GM18502 (cell line): ENCODE results near the gene AMMECR1.
"Not testable (repeated sequence)": the region's sequence is repeated elsewhere in the genome, so short reads cannot be mapped to it uniquely, and the experiment has no call there.

Experiments used
- ATAC-seq: cut with Tn5 transposase; IDR thresholded peaks from one replicate; pipeline ENCODE4 v1.9.1; 2021; ENCODE audit warnings: mild to moderate bottlenecking; ENCODE audit not compliant: unreplicated experiment, poor library complexity

The AMMECR1 gene

GRCh38 chrX:110175696-110176095, 142.2 kb downstream of the AMMECR1 start:
- ATAC-seq: no peak

DNA sequence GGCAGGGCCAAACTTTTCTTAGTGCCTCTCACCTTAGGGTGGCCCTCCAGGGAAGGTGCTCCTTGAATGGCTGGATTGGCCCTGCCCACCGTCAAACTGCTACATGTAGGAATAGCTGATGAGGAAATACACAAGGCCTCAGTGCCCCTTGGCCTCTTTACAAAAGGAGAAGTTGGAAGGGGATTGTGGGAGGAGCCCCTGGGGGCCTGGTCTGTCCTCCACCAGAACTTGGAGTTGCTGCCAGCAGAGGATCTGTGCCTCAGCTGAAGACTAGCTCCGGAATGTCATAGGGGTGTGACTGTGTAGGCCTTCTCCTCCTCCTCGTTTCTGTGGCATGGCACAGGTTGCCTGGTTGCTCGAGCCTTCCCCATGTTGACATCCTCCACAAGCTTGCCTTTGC, 142.7 kb downstream of the AMMECR1 start:
- ATAC-seq: no peak

GRCh38 chrX:110173192-110174175, 144.4 kb downstream of the AMMECR1 start:
- ATAC-seq: no peak

DNA sequence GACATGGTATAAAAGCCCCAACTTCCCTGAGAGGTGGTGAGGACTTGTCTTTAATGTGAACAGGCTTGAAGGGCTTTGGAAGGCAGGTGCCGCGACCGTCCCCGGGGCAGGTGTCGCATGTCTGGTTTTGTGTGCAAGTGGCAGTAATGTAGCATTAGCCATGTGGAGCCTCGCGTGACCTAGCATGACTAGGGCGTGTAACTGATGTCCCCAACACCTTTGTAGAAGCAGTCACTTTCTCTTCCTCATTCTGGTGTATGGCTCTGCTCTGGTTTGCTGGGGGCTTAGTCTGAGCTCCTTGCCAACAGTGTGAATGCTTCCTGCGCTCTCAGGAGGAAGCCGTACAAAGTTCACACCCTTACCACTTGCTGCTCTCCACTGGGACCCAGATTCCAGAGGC, 145.7 kb downstream of the AMMECR1 start:
- peak; percentile 97 for ATAC-seq

DNA sequence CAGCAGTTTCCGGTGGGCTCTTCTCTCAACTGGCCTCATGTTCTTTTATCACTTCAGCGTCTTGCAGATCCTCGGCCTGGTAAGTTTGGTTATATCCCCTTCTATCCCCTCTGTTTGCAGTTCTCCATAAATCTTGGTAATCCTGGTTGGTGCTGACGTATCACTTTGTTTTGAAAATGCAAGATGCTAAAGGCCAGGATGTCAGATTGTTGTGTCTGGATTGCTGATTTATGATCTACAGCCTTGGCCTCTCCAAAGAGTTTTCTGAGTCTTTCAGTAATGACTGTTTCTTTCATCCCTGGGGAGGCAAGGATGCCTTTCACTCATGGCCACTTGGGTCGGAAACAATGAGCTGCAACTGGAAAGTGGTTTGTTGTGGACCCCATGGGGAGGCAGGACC, 146.4 kb downstream of the AMMECR1 start:
- ATAC-seq: no peak

GRCh38 chrX:110170029-110170428, 147.9 kb downstream of the AMMECR1 start:
- no peak for ATAC-seq

- no peak for ATAC-seq
Observed at GRCh38 chrX:110168585-110168984, 149.3 kb downstream of the AMMECR1 start.

DNA sequence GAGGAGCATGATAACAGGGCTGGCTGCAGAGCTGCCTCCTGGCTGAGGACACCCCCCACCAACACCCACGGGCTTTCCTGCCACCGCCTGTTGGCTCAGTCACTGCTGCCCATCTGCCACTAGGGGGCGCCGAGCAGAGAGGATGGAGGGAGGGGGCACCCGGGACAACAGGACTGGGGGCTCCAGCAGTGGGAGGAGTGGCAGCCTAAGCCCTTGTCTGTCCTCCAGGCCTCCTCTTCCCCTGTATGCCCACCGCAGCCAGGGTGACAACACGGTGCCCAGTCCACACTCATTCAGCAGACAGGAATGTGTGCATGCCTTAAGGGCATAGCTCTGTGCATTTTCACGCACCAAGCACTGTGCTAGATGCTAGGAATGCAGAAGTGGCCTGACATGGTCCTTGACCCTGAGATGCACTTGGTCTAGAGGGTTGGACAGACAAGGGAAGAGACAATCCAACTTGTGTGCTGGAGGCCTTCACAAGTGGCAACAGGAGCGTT, 149.9 kb downstream of the AMMECR1 start:
- peak; percentile 31 for ATAC-seq

- ATAC-seq: no peak
Observed at GRCh38 chrX:110163488-110163887, 154.4 kb downstream of the AMMECR1 start.

DNA sequence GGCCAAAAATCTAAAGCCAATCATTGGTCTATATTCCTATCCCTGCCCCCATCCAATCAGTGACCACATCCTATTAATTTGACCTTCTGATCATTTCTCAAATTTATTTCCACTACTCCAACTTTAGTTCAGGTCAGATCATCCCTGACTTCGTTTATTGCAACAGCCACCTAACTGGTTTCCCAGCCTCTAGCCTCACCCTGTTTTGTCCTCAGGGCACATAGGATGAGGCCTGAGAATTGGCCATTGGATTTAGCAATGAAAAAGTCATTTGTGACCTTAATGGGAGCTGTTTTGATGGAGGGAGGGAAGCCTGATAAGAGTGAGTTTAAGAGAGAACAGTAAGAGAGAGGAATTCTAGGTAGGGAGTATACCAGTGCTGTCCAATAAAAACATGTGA, 155.0 kb downstream of the AMMECR1 start:
- no peak for ATAC-seq

DNA sequence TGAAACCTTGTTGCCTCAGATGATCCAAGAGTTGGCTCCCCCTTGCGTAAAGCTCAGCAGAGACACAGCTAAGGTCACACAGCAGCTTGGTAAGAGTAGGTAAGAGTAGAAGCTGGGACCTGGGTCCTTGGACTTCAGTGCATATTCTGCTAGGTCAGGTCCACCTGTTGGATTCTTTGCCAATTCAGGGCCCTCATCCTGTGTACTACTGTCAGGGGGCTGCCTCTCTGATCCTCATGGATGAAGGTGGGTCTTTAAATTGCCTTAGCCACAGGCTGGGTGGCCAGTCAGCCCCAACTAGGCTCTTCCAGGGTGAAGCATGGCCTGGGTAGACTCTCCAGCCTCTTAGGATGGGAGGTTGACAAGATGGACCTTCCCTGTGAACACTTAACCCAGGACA, 155.8 kb downstream of the AMMECR1 start:
- no peak for ATAC-seq

DNA sequence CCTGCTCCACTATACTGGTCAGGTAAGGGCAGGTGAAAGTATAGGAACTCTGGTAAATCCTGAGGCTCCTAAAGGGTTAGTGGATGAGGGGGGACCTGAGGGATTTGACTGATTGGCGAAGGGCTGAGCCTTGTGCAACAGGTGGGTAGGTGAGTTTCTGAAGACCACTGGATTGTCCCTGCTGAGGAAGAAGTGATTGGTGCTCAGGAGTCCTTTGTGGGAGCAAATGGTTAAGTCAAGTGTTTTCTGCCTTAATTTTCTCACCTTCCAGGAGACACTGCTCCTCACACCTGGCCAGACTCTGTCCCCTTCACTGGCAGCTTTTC, 156.6 kb downstream of the AMMECR1 start:
- no peak for ATAC-seq

DNA sequence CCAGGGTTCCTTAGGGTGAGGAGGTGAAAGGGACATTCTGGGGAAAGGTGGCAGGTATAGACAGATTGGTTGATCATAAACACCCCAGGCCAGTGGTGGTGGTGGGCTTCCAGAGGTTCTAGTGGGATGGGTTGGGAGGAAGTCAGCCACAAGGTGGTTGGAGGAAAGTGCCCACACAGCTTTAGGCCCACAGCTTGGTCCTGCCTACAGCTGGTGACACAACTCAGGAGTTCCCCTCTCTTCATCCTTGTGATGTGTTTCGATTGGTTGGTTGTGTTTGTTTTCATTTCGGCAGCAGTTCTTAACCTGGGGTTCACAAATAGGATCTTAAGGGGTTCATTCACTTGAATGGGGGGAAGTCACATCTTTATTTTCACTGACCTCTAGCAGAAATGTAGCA, 158.0 kb downstream of the AMMECR1 start:
- peak; percentile 56 for ATAC-seq

- ATAC-seq: no peak
Observed at GRCh38 chrX:110159235-110159634, 158.7 kb downstream of the AMMECR1 start.

DNA sequence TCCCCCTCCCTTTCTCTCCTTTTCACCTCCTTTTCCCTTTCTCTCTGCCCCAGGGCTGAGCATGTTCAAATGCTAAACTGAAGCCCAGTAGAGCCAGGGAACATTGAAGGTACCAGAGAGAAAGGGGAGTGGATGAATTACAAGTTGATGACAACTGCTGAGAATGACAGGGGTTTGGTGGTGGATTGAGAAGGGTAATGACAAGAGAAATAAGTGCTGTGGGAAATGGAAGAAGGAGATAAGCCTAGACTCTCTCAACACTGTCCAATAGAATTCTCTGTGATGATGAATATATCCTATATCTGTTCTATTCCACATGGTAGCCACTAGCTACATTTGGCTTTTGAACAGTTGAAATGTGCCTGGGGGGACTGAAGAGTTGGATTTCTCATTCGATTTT, 160.4 kb downstream of the AMMECR1 start:
- ATAC-seq: no peak

DNA sequence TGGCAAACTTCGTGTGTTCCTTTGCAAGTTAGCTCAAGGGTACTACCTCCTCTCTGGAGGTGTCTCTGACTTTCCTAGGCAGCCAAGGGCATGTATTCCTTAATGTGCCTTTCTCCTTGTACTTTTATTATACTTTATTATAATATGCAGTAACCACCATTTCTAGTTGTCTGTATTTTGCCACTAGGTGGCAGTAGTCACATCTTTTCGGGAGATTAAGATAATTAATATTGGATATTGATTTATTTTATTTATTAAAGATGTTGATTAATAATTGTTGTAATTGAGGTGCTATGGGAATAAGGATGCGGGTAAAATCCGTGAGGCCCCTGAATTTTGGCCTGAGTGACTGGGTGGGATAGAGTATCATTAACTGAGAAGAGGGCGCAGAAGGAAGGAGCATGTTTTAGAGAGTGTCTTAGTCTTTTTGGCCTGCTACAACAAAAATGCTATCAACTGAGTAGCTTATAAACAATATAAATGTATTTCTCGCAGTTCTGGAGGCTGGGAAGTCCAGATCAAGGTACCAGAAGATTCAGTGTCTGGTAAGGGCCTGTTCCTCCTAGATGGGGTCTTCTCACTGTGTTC, 161.6 kb downstream of the AMMECR1 start:
- no peak for ATAC-seq

DNA sequence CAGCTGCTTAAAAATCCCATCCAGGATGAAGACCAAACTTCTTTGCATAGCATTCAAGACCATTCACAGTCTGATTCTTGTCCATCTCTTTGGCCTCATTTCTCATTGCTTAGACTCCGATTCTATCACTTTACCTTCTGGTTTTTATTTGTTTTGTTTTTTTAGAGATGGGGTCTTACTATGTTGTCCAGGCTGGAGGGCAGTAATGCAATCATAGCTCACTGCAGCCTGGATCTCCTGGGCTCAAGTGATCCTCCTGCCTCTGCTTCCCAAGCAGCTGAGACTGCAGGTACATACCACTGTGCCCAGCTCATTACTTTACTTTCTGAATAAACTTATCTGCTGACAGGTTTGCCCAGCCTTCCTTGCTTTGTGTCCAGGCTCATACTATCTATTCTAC, 162.1 kb downstream of the AMMECR1 start:
- ATAC-seq: no peak

GRCh38 chrX:110154328-110154727, 163.6 kb downstream of the AMMECR1 start:
- not testable (repeated sequence) for ATAC-seq

DNA sequence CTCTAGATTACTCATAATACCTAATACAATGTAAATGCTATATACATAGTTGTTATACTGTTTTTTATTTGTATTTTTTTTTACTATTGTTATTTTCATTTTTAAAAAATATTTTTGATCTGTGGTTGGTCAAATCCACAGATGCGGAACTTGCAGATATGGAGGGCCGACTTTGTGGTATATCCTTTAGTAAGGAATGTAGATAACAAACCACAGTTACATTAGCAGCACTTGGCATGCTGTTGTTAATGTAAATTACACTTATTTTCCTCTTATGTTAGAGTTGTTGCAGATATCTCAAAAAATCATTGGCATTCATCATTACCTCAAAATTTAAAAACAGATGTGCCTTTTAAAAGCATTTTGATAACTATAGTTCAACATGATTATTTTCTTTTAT, 164.0 kb downstream of the AMMECR1 start:
- ATAC-seq: no peak

DNA sequence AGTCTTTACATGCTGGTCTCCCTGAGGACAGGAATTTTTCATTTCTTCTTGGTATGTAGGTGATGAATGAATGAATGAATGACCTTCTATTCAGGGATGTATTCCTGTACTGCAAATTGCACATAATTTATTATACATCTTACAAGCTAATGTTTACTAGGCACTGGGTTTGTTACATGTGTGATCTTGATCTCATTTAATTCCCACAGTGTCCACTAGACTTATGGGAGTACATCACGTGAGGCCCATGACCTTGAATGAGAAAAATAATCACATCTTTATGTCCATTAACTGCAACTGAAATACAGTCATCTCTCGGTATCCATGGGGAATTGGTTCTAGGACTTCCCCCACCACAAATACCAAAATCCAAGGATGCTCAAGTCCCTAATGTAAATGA, 164.6 kb downstream of the AMMECR1 start:
- ATAC-seq: no peak

DNA sequence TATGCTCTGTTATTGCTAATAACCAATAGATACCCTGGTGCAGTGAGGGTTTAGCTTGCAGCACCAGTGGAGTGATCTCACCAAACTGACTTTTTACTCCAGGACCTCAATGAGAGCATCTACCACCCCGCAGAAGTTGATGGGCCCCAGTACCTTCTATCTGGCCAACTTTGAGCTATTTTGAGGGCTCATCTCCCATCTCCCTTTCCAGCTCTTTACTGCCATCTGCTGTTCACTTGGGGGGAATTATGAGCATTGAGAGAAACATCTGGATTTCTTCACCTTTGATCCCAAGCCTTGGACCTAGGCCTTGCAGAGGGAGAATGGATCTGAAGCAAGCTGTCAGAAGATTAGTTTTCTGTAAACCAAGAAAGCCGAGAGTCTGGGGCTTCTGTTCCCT, 171.4 kb downstream of the AMMECR1 start:
- peak; percentile 70 for ATAC-seq

DNA sequence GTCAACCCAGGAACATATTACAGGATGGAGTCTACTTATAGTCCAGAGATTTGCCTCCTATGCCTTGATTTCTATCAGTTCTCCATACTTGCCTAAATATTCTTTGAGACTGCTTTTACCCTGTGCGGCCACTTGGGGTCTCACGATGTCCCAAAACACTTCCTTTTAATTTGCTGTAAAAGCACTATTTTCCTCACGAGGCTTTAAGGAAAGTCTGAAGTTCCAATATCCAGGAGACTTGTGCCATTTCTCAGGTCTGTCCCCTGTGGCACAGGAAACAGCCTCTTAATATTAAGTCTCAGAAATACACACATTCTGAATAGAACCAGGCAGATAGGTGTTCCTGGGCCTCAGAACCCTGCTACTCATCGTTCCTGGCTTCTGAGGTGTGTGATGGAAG, 172.0 kb downstream of the AMMECR1 start:
- peak; percentile 73 for ATAC-seq
